Measurements from ENCODE around the gene TCEAL8. TPM values are rescaled to one million over a fixed set of nuclear protein-coding genes. Genes with fewer than 3 reads are reported as not detected.

TCEAL8 gene
- total RNA-seq, 4 donors from 2014 or later, result 49.7 to 56.9 (median 54.2) TPM

DNA sequence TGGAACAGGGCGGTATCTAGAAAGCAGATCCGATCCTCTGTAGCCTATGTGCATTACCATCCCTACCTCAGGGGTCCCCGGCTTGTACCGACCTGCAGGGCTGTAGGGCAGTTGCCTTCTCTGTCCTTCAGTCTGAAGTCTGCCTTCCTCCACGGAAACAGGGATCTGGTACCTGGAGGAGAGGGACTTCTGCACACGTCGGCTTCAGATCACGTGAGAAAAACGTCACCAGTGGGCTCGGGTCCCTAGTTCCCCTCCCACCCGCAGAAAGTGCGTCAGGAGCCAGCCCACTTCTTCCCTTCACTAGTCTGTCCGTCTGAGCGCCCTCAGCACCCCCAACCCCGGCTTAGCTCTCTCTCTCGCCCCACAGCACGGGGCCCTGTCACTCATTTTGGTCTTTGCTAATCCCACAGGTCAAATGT lies 21.6 kb upstream of the TCEAL8 start, which contains the start of gene TCEAL5:
Gene TCEAL5, minus strand, starts transcription at position 170 of the 422 bp plus-strand sequence. CDS start 2,187 bp downstream, outside the sequence.
- no peak for DNase-seq (ENCODE audit: extremely low spot score)

DNA sequence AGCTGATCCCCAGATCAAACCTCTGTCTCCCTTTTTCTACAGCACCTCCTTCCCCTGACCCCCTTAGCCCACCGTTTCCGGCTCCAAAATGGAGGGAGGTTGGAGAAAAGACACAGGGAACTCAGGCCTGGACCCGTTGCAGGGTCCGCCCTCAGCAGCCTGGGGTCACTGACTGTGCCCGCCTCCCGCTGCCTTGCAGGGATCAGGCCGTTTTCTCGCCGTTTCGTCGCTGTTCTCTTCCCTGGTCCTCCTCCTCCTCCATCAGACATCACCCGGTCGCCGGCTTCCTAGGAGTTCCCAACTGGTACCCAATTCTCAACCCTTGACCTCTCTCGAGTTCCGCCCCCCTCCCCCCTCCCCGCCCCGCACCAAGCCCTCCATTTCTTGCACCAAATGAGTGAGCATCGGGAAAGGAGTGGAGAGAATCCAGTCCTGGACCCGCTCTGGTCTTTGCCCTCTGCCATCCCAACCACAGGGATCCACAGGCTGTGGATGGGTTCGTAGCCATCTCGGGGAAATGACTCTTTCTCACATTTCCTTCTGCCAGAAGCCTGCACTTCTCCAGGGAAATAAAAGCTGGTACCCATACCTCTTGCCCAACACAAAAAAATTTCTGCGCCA lies 21.1 kb upstream of the TCEAL8 start:
- H3K27ac ChIP-seq (replicated peaks in 1 of 4), result no peak overlapping the region
- 33% methylated on average over 22 of the region's 23 CpGs for WGBS
- H3K27me3 ChIP-seq, result peaks cover 0 to 15% (median 2%) of the 10 kb centered on the region in 4 donors
- peaks cover 0 to 10% (median 7%) of the 10 kb centered on the region in 4 donors for H3K4me1 ChIP-seq
- H3K4me3 ChIP-seq, result peak overlapping the region; percentile 9 to 35 (median 22)
- no peak for TF ChIP-seq POLR2AphosphoS5 (IDR thresholded peaks at IDR 0.05)
- TF ChIP-seq POLR2A (IDR thresholded peaks at IDR 0.05; ENCODE audit: low read depth), result no peak
- TF ChIP-seq, protein P1, sequence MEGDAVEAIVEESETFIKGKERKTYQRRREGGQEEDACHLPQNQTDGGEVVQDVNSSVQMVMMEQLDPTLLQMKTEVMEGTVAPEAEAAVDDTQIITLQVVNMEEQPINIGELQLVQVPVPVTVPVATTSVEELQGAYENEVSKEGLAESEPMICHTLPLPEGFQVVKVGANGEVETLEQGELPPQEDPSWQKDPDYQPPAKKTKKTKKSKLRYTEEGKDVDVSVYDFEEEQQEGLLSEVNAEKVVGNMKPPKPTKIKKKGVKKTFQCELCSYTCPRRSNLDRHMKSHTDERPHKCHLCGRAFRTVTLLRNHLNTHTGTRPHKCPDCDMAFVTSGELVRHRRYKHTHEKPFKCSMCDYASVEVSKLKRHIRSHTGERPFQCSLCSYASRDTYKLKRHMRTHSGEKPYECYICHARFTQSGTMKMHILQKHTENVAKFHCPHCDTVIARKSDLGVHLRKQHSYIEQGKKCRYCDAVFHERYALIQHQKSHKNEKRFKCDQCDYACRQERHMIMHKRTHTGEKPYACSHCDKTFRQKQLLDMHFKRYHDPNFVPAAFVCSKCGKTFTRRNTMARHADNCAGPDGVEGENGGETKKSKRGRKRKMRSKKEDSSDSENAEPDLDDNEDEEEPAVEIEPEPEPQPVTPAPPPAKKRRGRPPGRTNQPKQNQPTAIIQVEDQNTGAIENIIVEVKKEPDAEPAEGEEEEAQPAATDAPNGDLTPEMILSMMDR (IDR thresholded peaks at IDR 0.05), result no peak
- no peak for TF ChIP-seq EP300 (IDR thresholded peaks at IDR 0.05)
- no peaks in the 10 kb centered on the region for H3K9me3 ChIP-seq
- H3K36me3 ChIP-seq, result no peaks in the 10 kb centered on the region
- no peak for DNase-seq (ENCODE audit: extremely low spot score)
- intact Hi-C loops (cut with DNase I), result no loop called here

More for the DNA sequence above, 21.6 kb upstream of the TCEAL8 start, which contains the start of gene TCEAL5:
- H3K27ac ChIP-seq (replicated peaks in 1 of 4), result no peak within 1 kb of the TSS
- H3K4me1 ChIP-seq, result peaks cover 0 to 10% (median 7%) of the 10 kb centered on the region in 4 donors
- TF ChIP-seq POLR2AphosphoS5 (IDR thresholded peaks at IDR 0.05), result no peak
- TF ChIP-seq, protein P1 (IDR thresholded peaks at IDR 0.05), result no peak
- no peak for TF ChIP-seq EP300 (IDR thresholded peaks at IDR 0.05)
- TF ChIP-seq POLR2A (IDR thresholded peaks at IDR 0.05; ENCODE audit: low read depth), result no peak
- 23% methylated on average over 12 of the region's 17 CpGs for WGBS
- no peaks in the 10 kb centered on the region for H3K36me3 ChIP-seq
- H3K9me3 ChIP-seq, result no peaks in the 10 kb centered on the region
- intact Hi-C loops (cut with DNase I), result no loop called here
- H3K4me3 ChIP-seq, result peak within 1 kb of the TSS; percentile 9 to 35 (median 22)
- H3K27me3 ChIP-seq, result peaks cover 0 to 15% (median 3%) of the 10 kb centered on the region in 4 donors

DNA sequence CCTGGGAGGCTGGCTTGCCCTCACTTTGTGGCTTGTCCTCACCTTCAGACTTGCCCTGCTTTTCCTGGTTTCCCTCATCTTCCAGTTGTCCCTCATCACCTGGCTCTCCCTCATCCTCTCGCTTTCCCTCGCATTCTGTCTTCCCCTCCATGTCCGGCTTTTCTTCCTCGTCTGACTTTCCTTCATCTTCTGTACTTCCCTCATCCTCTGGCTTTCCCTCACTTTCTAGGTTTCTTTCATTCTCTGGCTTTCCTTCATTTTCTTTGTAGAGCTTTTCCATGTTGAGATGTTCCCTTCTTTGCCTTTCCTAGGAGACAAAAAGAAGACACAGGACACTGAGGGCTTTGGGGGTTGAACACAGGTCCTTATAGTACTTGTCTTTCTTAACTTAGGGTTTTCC lies 19.3 kb upstream of the TCEAL8 start:
- WGBS, result 87% methylated on average over 4 of the region's 4 CpGs
- H3K27me3 ChIP-seq, result peaks cover 0 to 15% (median 2%) of the 10 kb centered on the region in 4 donors
- intact Hi-C loops (cut with DNase I), result no loop called here

DNA sequence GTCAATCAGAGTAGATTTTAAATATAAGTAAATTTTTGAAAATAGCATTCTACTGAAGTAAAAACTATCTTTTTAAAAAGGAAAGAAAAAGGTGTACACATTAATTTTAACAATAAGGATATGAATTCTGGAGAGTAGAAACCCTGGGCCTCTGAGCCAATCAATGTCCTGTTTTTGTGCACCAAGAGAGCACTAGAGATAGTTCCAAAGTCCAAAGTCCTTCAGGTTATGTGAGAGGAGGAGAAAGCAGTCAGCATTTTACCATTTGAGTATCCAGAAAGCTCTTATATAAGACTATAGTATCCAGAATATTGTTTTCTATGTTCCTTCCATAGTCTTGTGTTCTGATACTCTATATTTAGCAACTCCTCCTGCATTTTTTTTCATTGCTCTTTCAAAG lies 3.3 kb upstream of the TCEAL8 start:
- H3K4me3 ChIP-seq, result no peak overlapping the region
- intact Hi-C loops (cut with DNase I), result no loop called here
- peaks cover 0 to 3% (median 0%) of the 10 kb centered on the region in 4 donors for H3K36me3 ChIP-seq
- TF ChIP-seq, protein P1 (IDR thresholded peaks at IDR 0.05), result no peak
- no peak for TF ChIP-seq EP300 (IDR thresholded peaks at IDR 0.05)
- no peak for TF ChIP-seq POLR2A (IDR thresholded peaks at IDR 0.05; ENCODE audit: low read depth)
- no peak for TF ChIP-seq POLR2AphosphoS5 (IDR thresholded peaks at IDR 0.05)
- H3K27me3 ChIP-seq, result no peaks in the 10 kb centered on the region
- no peak for DNase-seq (ENCODE audit: extremely low spot score)
- H3K27ac ChIP-seq (replicated peaks in 1 of 4), result no peak overlapping the region
- no peaks in the 10 kb centered on the region for H3K9me3 ChIP-seq
- H3K4me1 ChIP-seq, result peaks cover 0 to 5% (median 2%) of the 10 kb centered on the region in 4 donors

More for the DNA sequence above, 19.3 kb upstream of the TCEAL8 start:
- Histone ChIP-seq H3K4me1 (peaks cover 0 to 10% (median 7%) of the 10 kb centered on the region in 4 donors), H3K4me3 (no peak overlapping the region), H3K9me3 (no peaks in the 10 kb centered on the region), H3K27ac (replicated peaks in 1 of 4) (no peak overlapping the region), H3K36me3 (no peaks in the 10 kb centered on the region)
- no peak for DNase-seq (ENCODE audit: extremely low spot score)
- no peak for TF ChIP-seq EP300 (IDR thresholded peaks at IDR 0.05)
- TF ChIP-seq POLR2A (IDR thresholded peaks at IDR 0.05; ENCODE audit: low read depth), result no peak
- TF ChIP-seq POLR2AphosphoS5 (IDR thresholded peaks at IDR 0.05), result no peak
- TF ChIP-seq, protein P1 (IDR thresholded peaks at IDR 0.05), result no peak
